ENCODE results near the gene ZFP36L1. TPM values are rescaled to one million over a fixed set of nuclear protein-coding genes. Genes with fewer than 3 reads are reported as not detected.

Gene ZFP36L1
- total RNA-seq, 1 donor from 2014 or later, result 398 TPM

- peak; percentile 77 for DNase-seq (ENCODE audit: low spot score)
These were observed 2.9 kb upstream of the ZFP36L1 start for GRCh38 chr14:68795597-68796417.

GRCh38 chr14:68794851-68795596 lies 2.2 kb upstream of the ZFP36L1 start:
- DNase-seq (ENCODE audit: low spot score), result peak; percentile 48

DNA sequence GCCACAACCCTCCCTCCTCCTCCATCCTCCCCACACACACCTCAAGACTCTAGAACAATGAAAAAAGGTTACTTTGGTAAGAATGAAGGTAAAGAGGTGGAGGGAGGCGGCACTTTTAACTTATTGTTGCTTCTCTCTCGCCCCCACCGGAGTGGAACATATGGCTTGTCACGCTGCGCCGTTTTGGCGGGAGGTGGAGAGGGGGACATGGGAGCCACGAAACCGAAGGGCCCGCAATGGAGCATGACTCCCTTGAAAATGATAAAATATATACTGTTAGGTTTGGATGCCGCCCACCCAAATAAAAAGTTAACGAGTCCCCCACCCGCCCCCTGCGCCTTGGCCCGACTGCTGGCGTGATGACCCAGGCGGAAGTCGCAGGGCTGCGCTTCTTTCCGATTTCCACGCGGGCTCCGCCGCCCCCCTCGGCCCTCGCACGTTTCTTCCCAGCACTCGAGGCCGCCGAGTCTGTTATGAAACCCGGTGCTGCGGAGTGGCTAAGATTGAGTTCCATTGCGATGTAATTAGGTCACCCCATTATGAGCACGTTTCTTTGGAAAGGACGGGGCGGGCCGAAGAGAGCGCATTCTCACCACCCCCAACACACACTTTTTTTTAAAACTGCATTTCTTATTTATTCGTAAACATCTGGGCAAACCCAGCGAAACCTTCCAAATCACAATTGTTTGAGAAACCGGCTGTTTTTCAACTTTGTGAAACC lies 1.4 kb upstream of the ZFP36L1 start:
- peak; percentile 88 for DNase-seq (ENCODE audit: low spot score)

DNA sequence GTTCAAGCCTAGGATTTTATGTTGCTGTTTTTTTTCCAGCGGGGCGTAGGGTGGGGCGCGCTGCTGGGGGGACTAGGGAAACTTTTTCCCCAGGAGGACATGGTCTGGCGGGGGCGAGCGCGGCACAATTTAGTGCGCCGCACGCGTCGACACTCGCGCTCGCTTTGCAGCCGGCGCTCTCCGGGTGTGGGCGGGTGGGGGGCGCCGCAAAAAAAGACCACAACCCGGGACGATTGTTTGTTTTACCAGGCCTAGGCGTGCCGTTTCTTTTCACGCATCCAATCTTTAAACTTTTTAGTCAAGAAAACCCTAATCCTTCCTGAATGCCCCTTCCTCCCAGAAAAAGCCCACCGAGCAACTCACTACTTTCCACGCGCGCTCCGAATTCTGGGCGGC lies 865 bp upstream of the ZFP36L1 start:
- DNase-seq (ENCODE audit: low spot score), result no peak

DNA sequence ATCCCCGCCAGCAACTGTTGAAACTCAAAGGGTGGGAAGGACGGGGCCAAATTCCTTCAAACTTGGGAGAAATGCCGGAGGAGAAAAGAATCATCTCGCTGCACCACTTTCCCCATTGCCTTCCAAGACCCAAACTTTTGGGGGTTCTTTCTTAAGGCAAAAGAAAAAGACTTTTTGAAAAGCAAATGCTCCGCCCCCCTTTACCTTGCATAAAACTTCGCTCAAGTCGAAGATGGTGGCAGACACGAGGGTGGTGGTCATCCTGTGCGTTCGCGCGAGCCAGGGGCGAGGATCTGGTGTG lies 239 bp downstream of the ZFP36L1 start:
- DNase-seq (ENCODE audit: low spot score), result no peak

DNA sequence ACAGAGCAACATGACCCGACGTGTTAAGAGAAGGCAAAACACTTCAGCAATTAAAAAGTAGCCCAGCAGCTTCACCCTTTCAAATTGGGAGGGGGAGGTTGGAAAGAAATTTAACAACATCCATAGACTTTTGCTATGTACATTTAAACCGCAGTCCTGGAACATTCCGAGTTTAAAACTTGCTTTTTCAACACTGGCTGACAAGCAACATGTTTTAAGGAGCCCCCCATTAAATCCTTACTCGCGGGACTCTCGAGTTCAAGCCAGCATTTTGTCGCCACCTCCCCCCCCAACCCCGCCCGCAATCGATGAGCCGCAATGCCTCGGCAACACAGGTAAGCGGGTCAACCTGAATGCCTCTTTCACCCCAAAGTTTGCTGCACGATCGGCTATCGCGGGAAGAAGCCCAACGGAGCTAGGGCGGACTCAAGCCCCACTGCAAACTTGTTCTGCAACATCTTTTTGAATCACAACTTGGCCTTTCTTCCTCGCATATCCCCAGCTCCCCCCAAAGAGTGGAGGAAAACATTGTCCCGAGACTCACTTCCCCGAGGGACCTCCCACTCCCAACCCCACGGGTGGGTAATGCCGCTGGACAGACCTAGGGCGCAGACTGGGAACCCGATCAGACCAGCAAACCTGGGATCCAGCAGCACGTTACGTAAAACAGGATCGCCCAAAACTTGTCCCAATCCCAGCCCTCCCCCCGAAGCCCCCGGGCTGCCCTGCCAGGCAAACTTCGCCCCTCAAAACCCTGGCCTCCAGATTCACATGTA lies 777 bp downstream of the ZFP36L1 start:
- DNase-seq (ENCODE audit: low spot score), result peak; percentile 30

- no peak for DNase-seq (ENCODE audit: low spot score)
These were observed 1.6 kb downstream of the ZFP36L1 start for GRCh38 chr14:68791078-68791901.

DNA sequence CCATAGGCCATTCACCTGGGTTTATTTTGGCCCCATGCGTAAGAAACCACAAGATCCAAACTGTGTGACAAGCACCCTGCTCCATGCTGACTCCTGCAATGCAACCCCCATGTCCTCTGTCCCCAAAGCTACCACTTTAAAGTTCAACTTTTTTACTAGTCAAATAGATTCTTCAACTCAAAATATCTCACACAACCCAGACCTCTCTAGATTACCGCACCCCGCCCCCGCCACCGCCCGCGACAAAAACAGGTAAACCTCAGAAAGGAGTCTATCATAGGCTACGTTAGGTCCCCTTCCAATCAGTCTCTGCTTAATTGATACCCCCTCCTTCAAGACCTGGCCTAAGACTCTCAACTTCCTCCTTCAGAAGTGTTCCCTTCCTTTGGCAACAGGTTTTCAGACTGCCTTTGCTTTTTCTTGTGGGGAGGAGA lies 2.2 kb downstream of the ZFP36L1 start:
- DNase-seq (ENCODE audit: low spot score), result no peak

GRCh38 chr14:68789821-68790643 lies 2.8 kb downstream of the ZFP36L1 start:
- peak; percentile 32 for DNase-seq (ENCODE audit: low spot score)

- peak; percentile 87 for DNase-seq (ENCODE audit: low spot score)
These were observed 3.7 kb downstream of the ZFP36L1 start for GRCh38 chr14:68788996-68789820.

GRCh38 chr14:68788275-68788995 lies 4.4 kb downstream of the ZFP36L1 start:
- no peak for DNase-seq (ENCODE audit: low spot score)

DNA sequence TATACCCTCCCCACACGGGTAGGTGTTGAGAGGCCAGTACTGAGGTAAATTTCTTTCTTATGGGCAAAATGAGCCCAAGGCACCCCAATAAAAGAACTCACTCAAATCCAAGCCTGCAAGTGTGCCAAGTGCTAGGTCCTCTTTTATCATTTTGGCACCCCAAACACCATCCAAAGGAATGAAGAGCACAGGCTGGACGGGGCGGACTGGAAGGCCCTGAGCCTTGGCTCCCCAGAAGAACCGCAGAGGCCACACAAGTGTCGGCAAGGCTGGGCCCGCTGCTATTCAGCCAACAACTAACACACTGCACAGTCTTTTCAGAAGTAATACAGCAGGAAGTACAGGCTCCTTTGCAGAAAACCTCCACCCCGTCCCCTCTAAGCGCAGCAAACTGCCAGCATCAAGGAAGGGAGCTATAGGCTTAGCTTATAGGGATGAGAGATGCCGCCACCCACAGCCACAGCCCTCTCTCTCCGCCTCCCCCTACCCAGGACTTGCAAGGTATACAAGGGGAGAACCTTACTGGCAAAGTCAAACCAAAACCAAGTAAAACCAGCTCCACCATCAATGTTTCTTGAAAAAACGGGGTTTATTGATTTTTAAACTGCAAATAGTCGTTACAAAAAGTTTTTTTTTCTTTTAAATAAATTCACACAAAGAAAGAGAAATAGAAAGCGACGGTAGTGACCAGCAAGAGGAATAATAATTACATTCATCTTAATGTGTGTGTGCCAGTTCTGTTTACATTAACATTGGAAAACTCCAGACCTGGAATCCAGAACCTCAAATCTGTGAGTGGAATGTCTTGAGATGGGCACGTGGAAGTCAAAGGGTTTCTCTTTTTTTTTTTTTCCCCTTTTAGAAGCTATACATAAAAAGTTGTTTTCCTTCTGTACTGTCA lies 5.5 kb downstream of the ZFP36L1 start:
- peak; percentile 49 for DNase-seq (ENCODE audit: low spot score)

GRCh38 chr14:68786491-68787091 lies 6.3 kb downstream of the ZFP36L1 start:
- peak; percentile 44 for DNase-seq (ENCODE audit: low spot score)

DNA sequence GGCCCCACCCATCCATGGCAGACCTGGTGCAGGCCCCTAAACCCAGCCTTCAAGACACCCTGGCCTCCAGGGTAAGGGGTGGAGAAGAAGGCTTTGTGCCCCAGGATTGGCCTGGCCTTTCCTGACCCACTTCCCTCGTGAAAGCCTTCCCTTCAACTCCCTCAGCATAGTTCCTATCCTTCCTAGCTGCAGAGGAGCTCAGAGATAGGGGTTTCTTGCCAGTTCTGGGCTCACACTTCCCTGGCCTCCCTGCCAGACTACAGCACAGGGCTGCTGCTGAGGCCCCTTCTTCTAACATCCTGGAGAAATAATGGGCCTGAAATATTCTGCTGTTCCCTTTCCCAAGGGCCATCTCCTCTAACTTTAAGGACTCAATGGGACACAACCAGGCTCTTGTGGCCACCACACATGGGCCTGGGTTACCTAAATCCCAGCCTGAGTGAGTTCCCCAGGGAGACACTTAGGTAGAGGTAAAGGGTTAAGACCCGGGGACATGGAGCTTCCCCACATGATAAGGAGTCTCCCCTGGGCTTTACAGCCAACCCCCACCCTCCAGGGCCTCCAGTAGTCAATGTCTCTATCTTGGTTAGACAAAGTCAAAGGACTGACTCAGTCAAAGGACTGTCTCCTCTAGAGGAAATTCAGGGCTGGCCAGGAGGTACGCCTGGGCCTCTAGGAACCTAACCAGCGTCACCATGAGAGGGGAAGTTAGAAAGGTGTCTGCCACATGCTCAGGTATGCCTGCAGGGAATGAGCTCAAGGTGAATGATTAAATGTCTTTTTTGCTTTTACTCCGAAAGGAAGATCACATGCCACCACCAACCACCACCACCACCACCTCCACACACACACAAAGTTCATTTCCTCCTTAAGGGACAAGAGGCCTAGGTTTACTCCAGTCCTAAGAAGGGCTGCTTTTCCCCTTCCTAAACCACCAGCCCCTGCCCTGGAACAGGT lies 7.1 kb downstream of the ZFP36L1 start:
- DNase-seq (ENCODE audit: low spot score), result peak; percentile 54

- no peak for DNase-seq (ENCODE audit: low spot score)
These were observed 7.8 kb downstream of the ZFP36L1 start for GRCh38 chr14:68784978-68785533.
